Lower lobe of right lung (tissue), 2 donors: ENCODE data around the gene APOH. TPM values are rescaled to one million over a fixed set of nuclear protein-coding genes. Genes with fewer than 3 reads are reported as not detected.

Source experiments
- ATAC-seq, 2 donors: fragments of 200-7000 bp; cut with Tn5 transposase; one replicate each; pipeline ENCODE4 v1.9.1; 2020 to 2022; ENCODE audit warnings: mild to moderate bottlenecking in 2 of 2, moderate library complexity in 2 of 2
- DNase-seq: peaks from one replicate; pipeline ENCODE4 v3.0.0-alpha.2; 2020
- H3K27ac ChIP-seq: fragments of 200-600 bp; one replicate; pipeline ENCODE4 v1.8.0; 2022
- H3K27me3 ChIP-seq: fragments of 200-600 bp; one replicate; pipeline ENCODE4 v1.8.0; 2022; ENCODE audit warnings: low read depth
- H3K36me3 ChIP-seq: fragments of 200-600 bp; one replicate; pipeline ENCODE4 v1.8.0; 2022; ENCODE audit warnings: mild to moderate bottlenecking
- H3K4me1 ChIP-seq: fragments of 200-600 bp; one replicate; pipeline ENCODE4 v1.8.0; 2022
- H3K4me3 ChIP-seq: fragments of 200-600 bp; one replicate; pipeline ENCODE4 v1.8.0; 2022; ENCODE audit warnings: mild to moderate bottlenecking
- H3K9me3 ChIP-seq: fragments of 200-600 bp; one replicate; pipeline ENCODE4 v1.8.0; 2022
- CTCF ChIP-seq: fragments of 200-600 bp; IDR thresholded peaks from one replicate; pipeline ENCODE4 v1.8.0; 2022; ENCODE audit warnings: antibody characterized with exemption, mild to moderate bottlenecking
- intact Hi-C: fragments of 100-400 bp; cut with DNase I; formaldehyde crosslinking; loops from one replicate; pipeline ENCODE4 v1.11.0; 2022
- total RNA-seq: library from RNA; stranded (reverse); fragmentation: NEBNext Ultra II Directional; extraction: Animal tissue kit (Norgen Biotek cat#: 25700); gene quantifications from one replicate; pipeline ENCODE4 v1.2.1, GENCODE V29; 2021
- donor health status: DM: no; HTN: yes; CAD: no; lungs with severe emphysema.

The APOH gene
- total RNA-seq, 1 donor from 2014 or later, result 17.1 TPM

GRCh38 chr17:66203274-66204015, 25.8 kb downstream of the APOH start:
- DNase-seq (no peak), ATAC-seq (no peak)
- H3K4me1 ChIP-seq, result no peaks in the 10 kb centered on the region
- intact Hi-C loops, result no loop called here
- no peaks in the 10 kb centered on the region for H3K27me3 ChIP-seq
- H3K27ac ChIP-seq, result no peak overlapping the region
- no peak overlapping the region for H3K4me3 ChIP-seq
- no peaks in the 10 kb centered on the region for H3K9me3 ChIP-seq
- no peak for TF ChIP-seq CTCF
- no peaks in the 10 kb centered on the region for H3K36me3 ChIP-seq

GRCh38 chr17:66200685-66201092, 28.5 kb downstream of the APOH start:
- no peak overlapping the region for H3K4me3 ChIP-seq
- no peaks in the 10 kb centered on the region for H3K27me3 ChIP-seq
- intact Hi-C loops, result no loop called here
- DNase-seq, result no peak
- peak; percentile 70 to 80 for ATAC-seq
- H3K36me3 ChIP-seq, result no peaks in the 10 kb centered on the region
- peak; percentile 46 for TF ChIP-seq CTCF
- H3K9me3 ChIP-seq, result no peaks in the 10 kb centered on the region
- no peaks in the 10 kb centered on the region for H3K4me1 ChIP-seq
- H3K27ac ChIP-seq, result no peak overlapping the region

GRCh38 chr17:66198242-66198641, 31.0 kb downstream of the APOH start:
- no peak overlapping the region for H3K27ac ChIP-seq
- no peak for DNase-seq
- H3K4me3 ChIP-seq, result no peak overlapping the region
- H3K36me3 ChIP-seq, result no peaks in the 10 kb centered on the region
- intact Hi-C loops, result no loop called here
- no peak for TF ChIP-seq CTCF
- H3K4me1 ChIP-seq, result no peaks in the 10 kb centered on the region
- no peaks in the 10 kb centered on the region for H3K27me3 ChIP-seq
- H3K9me3 ChIP-seq, result no peaks in the 10 kb centered on the region
- no peak for ATAC-seq

GRCh38 chr17:66192378-66192687, 36.9 kb downstream of the APOH start:
- Histone ChIP-seq H3K27ac (peak overlapping the region; percentile 85), H3K27me3 (no peaks in the 10 kb centered on the region), H3K36me3 (no peaks in the 10 kb centered on the region), H3K9me3 (no peaks in the 10 kb centered on the region), H3K4me1 (peaks cover 25% of the 10 kb centered on the region), H3K4me3 (peak overlapping the region; percentile 83)
- intact Hi-C loops, result no loop called here
- ATAC-seq (no peak), DNase-seq (no peak)
- no peak for TF ChIP-seq CTCF

GRCh38 chr17:66191593-66192377, 37.4 kb downstream of the APOH start, which contains the start of gene CEP112:
TSS of gene CEP112 (minus strand) at chr17:66192133.
- DNase-seq (peak; percentile 84), ATAC-seq (peak; percentile 93 to 94)
- no peaks in the 10 kb centered on the region for H3K9me3 ChIP-seq
- peaks cover 25% of the 10 kb centered on the region for H3K4me1 ChIP-seq
- peak within 1 kb of the TSS; percentile 85 for H3K27ac ChIP-seq
- no peaks in the 10 kb centered on the region for H3K27me3 ChIP-seq
- H3K36me3 ChIP-seq, result no peaks in the 10 kb centered on the region
- intact Hi-C loops, result no loop called here
- TF ChIP-seq CTCF, result no peak
- H3K4me3 ChIP-seq, result peak within 1 kb of the TSS; percentile 83
